ENCODE results near the gene IL31. TPM values are rescaled to one million over a fixed set of nuclear protein-coding genes. Genes with fewer than 3 reads are reported as not detected.

Gene IL31
- total RNA-seq, 2 donors from 2014 or later: not detected

GRCh38 chr12:122127839-122128238 is 46.2 kb downstream of the IL31 start:
- ATAC-seq: no peak
- peaks cover 16 to 36% of the 10 kb centered on the region in 2 donors for H3K36me3 ChIP-seq (replicated peaks in 1 of 2; ENCODE audit: insufficient read depth in 1 of 2, low read depth in 2 of 2)
- H3K4me3 ChIP-seq: no peak overlapping the region
- no peak overlapping the region for H3K27ac ChIP-seq
- 87 to 96% methylated on average over 4 to 13 of the region's 13 CpGs for WGBS, 2 donors
- TF ChIP-seq POLR2A (IDR thresholded peaks at IDR 0.05) (no peak), CTCF (IDR thresholded peaks at IDR 0.05) (no peak)
- peaks cover 34% of the 10 kb centered on the region for H3K4me1 ChIP-seq
- no peaks in the 10 kb centered on the region for H3K9me3 ChIP-seq
- intact Hi-C loops (cut with DNase I): no loop called here
- H3K27me3 ChIP-seq: no peaks in the 10 kb centered on the region
- no peak for DNase-seq

GRCh38 chr12:122126713-122127597 is 47.1 kb downstream of the IL31 start:
- DNase-seq (peak in 1 of 4 donors; percentile 40), ATAC-seq (no peak)
- 72 to 80% methylated on average over 9 to 15 of the region's 15 CpGs for WGBS, 2 donors
- no peaks in the 10 kb centered on the region for H3K9me3 ChIP-seq
- TF ChIP-seq CTCF (IDR thresholded peaks at IDR 0.05): peak in 1 of 7 experiments; percentile 16
- no peak for TF ChIP-seq POLR2A (IDR thresholded peaks at IDR 0.05)
- H3K4me1 ChIP-seq: peaks cover 41% of the 10 kb centered on the region
- no peak overlapping the region for H3K27ac ChIP-seq
- peaks cover 16 to 28% of the 10 kb centered on the region in 2 donors for H3K36me3 ChIP-seq (replicated peaks in 1 of 2; ENCODE audit: insufficient read depth in 1 of 2, low read depth in 2 of 2)
- no peak overlapping the region for H3K4me3 ChIP-seq
- intact Hi-C loops (cut with DNase I): no loop called here
- H3K27me3 ChIP-seq: no peaks in the 10 kb centered on the region

- Histone ChIP-seq H3K9me3 (no peaks in the 10 kb centered on the region), H3K4me1 (peaks cover 48% of the 10 kb centered on the region), H3K27me3 (no peaks in the 10 kb centered on the region), H3K27ac (no peak overlapping the region), H3K36me3 (replicated peaks in 1 of 2; ENCODE audit: insufficient read depth in 1 of 2, low read depth in 2 of 2) (peaks cover 16 to 27% of the 10 kb centered on the region in 2 donors), H3K4me3 (no peak overlapping the region)
- DNase-seq (no peak), ATAC-seq (no peak)
- intact Hi-C loops (cut with DNase I): no loop called here
- 81% methylated on average over 7 of the region's 7 CpGs for WGBS, 2 donors
- no peak for TF ChIP-seq CTCF (IDR thresholded peaks at IDR 0.05)
- no peak for TF ChIP-seq POLR2A (IDR thresholded peaks at IDR 0.05)
These were observed 47.7 kb downstream of the IL31 start for GRCh38 chr12:122126342-122126635.

DNA sequence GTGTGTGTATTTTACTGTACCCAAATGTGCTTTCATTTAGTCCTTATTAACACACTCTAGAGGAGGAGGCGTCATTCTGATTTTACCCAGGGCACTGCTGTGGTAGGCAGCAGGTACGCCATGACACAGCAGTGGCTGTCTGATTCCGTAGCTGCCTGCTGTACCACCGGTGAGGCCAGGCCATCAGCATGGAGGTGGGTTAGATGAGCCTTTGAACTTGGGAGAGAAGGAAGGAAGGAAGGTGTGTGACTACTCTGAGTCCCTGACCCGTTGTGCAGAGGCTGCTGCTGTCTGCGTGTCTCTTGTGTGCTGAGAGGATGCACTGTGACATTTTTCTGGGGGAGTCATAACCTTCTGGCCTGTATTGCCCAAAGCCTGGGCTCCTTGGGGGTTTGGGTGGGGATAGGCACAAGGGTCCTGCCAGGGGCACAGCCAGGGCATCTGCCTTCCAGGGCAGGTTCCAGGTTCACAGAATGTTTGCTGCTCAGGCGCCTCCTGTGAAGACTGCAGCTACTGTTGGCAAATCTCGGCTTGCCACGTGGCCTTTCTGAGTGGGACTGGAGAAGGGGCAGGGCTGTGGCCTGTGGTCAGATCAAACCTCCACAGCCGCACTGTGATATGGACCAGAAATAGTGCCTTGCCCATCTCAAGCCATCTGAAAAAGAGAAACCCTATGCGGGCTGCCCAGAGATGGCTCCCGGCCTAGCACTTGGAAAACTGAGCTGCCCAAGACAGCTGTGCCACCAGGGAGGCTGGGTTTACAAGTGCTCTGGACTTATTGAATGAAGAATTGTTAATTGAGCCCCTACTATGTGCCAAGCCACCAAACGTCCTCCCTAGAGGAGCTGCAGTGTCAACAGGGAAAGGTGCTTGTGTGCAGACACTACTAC is 48.3 kb downstream of the IL31 start:
- Histone ChIP-seq H3K27ac (no peak overlapping the region), H3K36me3 (replicated peaks in 1 of 2; ENCODE audit: insufficient read depth in 1 of 2, low read depth in 2 of 2) (peaks cover 16 to 27% of the 10 kb centered on the region in 2 donors), H3K4me1 (peaks cover 45% of the 10 kb centered on the region), H3K27me3 (no peaks in the 10 kb centered on the region), H3K4me3 (no peak overlapping the region), H3K9me3 (no peaks in the 10 kb centered on the region)
- 65 to 75% methylated on average over 10 to 13 of the region's 13 CpGs for WGBS, 2 donors
- no peak for ATAC-seq
- DNase-seq: no peak
- intact Hi-C loops (cut with DNase I): loop anchor here (2.0 kb wide), 1 partner anchor 71 kb away; no protein-coding TSS in a partner anchor
- no peak for TF ChIP-seq POLR2A (IDR thresholded peaks at IDR 0.05)
- TF ChIP-seq CTCF (IDR thresholded peaks at IDR 0.05): no peak
